ENCODE data around the gene GTF3C4.
A peak's percentile ranks its signal among the peaks of the same experiment; 100 is the strongest.

The GTF3C4 gene

DNA sequence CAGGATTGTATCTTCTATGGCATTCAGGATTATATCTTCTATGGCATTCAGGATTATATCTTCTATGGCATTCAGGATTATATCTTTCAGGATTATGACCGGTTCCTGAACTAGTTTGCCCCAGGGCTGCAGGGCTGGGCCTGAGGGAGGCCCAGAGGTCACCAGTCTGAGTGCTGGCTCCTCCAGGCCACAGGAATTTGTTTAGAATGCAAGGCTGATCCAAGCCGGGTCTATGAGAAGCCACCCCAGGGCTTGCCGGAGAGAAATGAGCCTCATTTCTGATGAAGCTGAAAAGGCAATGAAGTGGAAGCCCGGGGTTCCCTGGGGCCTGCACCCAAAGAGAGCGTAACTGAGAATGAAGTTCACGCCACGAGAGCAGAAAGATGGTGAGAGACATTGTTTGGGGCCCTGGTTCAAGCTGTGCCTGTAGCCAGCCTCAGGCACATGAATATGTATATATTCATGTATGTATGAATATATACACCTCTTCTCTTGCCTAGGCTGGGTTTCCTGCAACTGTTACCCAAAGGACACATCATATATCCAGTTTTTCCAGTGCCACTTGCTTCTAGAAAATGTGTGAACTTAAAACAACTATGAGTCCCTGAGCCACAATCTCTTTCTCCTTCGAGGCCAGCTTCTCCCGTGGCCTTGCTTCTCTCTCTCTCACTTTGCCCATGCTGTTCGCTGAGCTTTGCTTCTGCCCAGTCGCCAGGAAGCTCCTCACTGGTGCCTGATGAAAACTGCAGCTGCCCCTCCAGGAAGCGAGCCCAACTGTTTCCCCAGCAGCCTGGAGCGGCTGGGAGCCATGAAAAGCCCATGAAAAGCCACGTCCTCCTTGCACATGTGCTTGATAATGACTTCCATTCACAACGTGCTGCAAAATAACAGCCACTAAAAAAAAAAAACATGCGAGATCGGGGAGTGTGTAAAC is 62.3 kb downstream of the GTF3C4 start:
- peak; percentile 38 for DNase-seq

- DNase-seq, result no peak
These were observed 63.1 kb downstream of the GTF3C4 start for GRCh38 chr9:132733260-132733815.

GRCh38 chr9:132739710-132740310 is 69.5 kb downstream of the GTF3C4 start:
- DNase-seq, result no peak

- DNase-seq, result no peak
These were observed 70.5 kb downstream of the GTF3C4 start for GRCh38 chr9:132740526-132741309.

- no peak for DNase-seq
These were observed 72.6 kb downstream of the GTF3C4 start for GRCh38 chr9:132742821-132743311.

DNA sequence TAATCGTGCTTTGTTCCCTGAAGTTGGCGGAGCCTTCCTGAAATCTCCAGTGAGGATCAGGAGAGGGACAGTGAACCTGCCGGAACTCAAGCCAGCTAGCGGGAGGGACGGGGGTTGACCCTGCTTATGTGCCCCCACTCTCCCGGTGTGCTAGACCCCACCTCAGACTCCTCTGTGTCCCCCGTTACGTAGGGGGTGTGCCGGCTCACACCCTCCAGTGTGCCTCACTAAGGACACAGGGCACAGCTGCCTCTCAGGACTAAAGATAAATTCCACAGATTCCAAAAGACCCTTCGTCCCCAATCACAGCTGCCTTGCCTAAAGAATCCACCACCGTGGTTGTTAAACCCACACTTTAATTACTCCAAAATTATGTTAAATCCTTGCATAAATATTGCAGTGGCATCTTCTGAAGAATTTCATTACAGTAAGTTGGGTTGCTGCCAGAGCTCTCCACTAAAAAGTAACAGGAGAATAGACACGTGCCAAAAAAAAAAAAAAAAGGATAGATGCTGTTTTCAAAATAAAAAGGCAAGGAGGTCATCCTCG is 73.7 kb downstream of the GTF3C4 start:
- DNase-seq, result no peak
